ENCODE measurements around the gene CST2. TPM values are rescaled to one million over a fixed set of nuclear protein-coding genes. Genes with fewer than 3 reads are reported as not detected.
"Not testable (repeated sequence)": the region's sequence is repeated elsewhere in the genome, so short reads cannot be mapped to it uniquely, and the experiment has no call there.

CST2 gene, protein sequence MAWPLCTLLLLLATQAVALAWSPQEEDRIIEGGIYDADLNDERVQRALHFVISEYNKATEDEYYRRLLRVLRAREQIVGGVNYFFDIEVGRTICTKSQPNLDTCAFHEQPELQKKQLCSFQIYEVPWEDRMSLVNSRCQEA
- total RNA-seq, result not detected

DNA sequence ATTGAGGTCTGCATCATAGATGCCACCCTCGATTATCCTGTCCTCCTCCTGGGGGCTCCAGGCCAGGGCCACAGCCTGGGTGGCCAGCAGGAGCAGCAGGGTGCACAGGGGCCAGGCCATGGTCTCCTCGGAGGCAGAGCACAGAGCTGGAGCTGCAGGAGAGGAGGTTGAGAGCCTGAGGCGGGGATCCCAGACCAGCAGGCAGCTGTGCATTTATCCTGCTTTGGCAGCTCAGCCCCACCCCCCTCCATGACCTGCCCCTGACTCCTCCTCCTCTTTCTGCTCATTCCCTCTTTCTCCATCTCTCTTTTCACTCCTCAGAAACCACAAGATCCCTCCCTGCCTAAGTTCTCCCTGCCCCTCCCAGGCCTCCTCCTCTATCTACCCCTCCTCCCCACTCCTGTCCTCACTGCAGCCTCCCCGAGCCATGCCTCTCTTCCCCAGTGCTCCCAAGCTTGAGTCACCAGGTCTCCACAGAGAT is at the start of gene CST2:
Gene CST2 (minus strand): TSS at position 189 of the 481 bp plus-strand sequence. CDS start 69 bp downstream, at position 120.
- Mint-ChIP-seq H3K4me1 (no peaks in the 10 kb centered on the region), H3K9me3 (no peaks in the 10 kb centered on the region), H3K27ac (no peak within 1 kb of the TSS), H3K27me3 (peaks cover 11% of the 10 kb centered on the region), H3K36me3 (ENCODE audit: low read depth) (no peaks in the 10 kb centered on the region), H3K4me3 (no peak within 1 kb of the TSS)
- no peak for ATAC-seq (replicated peaks)

- Mint-ChIP-seq H3K27me3 (peaks cover 4% of the 10 kb centered on the region), H3K27ac (no peak overlapping the region), H3K4me1 (peaks cover 6% of the 10 kb centered on the region), H3K9me3 (no peaks in the 10 kb centered on the region), H3K36me3 (ENCODE audit: low read depth) (no peaks in the 10 kb centered on the region), H3K4me3 (no peak overlapping the region)
- ATAC-seq (replicated peaks), result no peak
Measured at GRCh38 chr20:23875606-23876237, 49.2 kb upstream of the CST2 start.

DNA sequence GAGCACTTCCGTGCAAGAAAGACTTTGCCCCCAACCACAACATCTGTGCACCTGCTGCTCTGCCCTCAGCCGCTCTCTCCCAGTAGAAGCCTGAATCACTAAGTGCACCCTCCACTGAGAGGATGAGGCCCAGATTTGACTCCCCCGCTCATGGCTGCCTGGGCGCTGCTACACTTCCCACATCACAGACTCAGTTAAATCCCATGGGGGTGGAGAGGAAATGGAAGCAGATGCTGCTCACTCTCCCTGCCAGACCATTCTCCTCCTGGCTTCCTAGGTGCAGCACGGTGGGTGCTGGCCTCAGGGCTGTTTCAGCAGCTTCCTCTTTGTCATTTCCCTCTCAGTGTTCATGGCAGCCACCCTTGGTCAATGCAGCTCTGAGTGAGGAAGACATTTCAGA is 48.2 kb upstream of the CST2 start:
- no peaks in the 10 kb centered on the region for H3K36me3 Mint-ChIP-seq (ENCODE audit: low read depth)
- H3K4me3 Mint-ChIP-seq, result no peak overlapping the region
- peak; percentile 34 for ATAC-seq (replicated peaks)
- H3K9me3 Mint-ChIP-seq, result no peaks in the 10 kb centered on the region
- no peak overlapping the region for H3K27ac Mint-ChIP-seq
- peaks cover 4% of the 10 kb centered on the region for H3K27me3 Mint-ChIP-seq
- peaks cover 6% of the 10 kb centered on the region for H3K4me1 Mint-ChIP-seq

DNA sequence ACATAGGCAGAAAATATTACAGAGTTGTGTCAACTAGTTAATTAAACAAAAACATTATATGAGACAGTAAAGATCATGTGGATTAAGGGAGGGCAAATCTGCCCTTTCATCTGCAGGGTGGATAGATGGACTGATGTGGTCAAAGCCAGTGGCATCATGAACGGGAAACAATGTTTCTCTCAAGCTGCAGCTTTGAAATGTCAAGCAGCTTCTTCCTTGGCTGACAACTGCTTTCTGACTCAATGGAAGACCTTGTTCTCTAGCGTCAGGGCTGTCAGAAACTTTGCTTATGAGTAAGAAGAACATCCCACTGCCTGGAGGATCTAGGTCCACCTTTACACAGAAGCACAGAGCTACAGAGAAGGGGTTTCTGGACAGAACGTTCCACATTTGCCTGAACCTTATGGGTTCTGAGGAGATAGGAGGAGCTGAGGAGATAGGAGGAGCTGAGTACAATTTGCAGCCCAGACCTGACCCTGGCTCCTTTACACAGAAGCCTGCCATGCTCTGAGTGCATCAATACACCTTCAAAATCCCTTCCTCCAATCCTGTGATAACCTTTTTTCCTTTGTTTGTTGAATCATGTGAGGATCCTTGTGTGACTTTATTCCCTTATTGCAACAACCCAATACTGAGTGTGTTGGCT is 47.0 kb upstream of the CST2 start:
- Mint-ChIP-seq H3K36me3 (ENCODE audit: low read depth) (no peaks in the 10 kb centered on the region), H3K9me3 (no peaks in the 10 kb centered on the region), H3K27ac (no peak overlapping the region), H3K4me3 (no peak overlapping the region), H3K27me3 (peaks cover 8% of the 10 kb centered on the region), H3K4me1 (peaks cover 6% of the 10 kb centered on the region)
- peak; percentile 68 for ATAC-seq (replicated peaks)

- H3K4me3 Mint-ChIP-seq, result no peak overlapping the region
- H3K27ac Mint-ChIP-seq, result no peak overlapping the region
- no peaks in the 10 kb centered on the region for H3K9me3 Mint-ChIP-seq
- peaks cover 6% of the 10 kb centered on the region for H3K4me1 Mint-ChIP-seq
- no peak for ATAC-seq (replicated peaks)
- H3K27me3 Mint-ChIP-seq, result peaks cover 14% of the 10 kb centered on the region
- no peaks in the 10 kb centered on the region for H3K36me3 Mint-ChIP-seq (ENCODE audit: low read depth)
Measured at GRCh38 chr20:23872065-23872464, 45.5 kb upstream of the CST2 start.

GRCh38 chr20:23870461-23870860 is 43.9 kb upstream of the CST2 start:
- Mint-ChIP-seq H3K36me3 (ENCODE audit: low read depth) (no peaks in the 10 kb centered on the region), H3K4me3 (no peak overlapping the region), H3K27me3 (peaks cover 26% of the 10 kb centered on the region), H3K9me3 (no peaks in the 10 kb centered on the region), H3K4me1 (peaks cover 6% of the 10 kb centered on the region), H3K27ac (no peak overlapping the region)
- ATAC-seq (replicated peaks), result no peak

DNA sequence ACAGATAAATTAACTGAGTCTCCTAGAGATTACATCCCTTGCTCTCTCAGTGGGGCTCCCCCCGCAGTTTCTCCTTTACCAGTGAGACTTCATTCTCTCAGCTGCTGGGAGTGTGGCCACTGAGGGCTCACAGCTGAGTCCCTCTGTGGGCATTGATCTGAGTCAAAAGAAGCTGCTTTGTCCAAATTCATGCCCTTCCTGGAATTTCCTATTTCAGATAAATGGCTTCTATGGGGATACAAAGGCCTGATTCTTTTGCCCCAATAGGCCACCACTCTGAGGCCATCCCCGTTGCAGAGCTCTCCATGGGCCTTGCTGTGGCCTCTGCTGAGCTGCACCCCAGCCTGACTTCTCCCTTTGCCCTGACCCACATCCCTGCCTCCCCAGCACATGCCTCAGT is 43.0 kb upstream of the CST2 start:
- peaks cover 6% of the 10 kb centered on the region for H3K4me1 Mint-ChIP-seq
- no peaks in the 10 kb centered on the region for H3K9me3 Mint-ChIP-seq
- H3K27me3 Mint-ChIP-seq, result peaks cover 26% of the 10 kb centered on the region
- no peak for ATAC-seq (replicated peaks)
- H3K4me3 Mint-ChIP-seq, result no peak overlapping the region
- H3K36me3 Mint-ChIP-seq (ENCODE audit: low read depth), result no peaks in the 10 kb centered on the region
- H3K27ac Mint-ChIP-seq, result no peak overlapping the region

DNA sequence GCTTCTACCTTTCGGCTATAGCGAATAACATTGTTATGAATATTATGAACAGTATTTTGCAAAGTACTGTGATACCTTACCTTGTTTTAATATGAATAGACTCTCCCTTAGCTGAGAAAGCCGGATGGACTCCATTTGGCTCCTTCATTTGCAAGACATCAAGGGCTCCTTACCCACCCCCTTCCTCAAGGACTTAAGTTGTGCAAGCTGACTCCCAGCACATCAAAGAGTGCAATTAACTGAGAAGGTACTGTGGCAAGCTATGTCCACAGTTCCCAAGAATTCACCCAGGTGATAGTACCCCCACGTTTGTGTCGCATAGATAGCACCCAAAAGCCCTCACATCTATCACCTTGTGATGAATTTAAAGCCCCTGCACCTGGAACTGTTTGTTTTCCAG is 41.8 kb upstream of the CST2 start:
- no peak for ATAC-seq (replicated peaks)
- Mint-ChIP-seq H3K27ac (no peak overlapping the region), H3K36me3 (ENCODE audit: low read depth) (no peaks in the 10 kb centered on the region), H3K27me3 (peaks cover 26% of the 10 kb centered on the region), H3K4me1 (peaks cover 2% of the 10 kb centered on the region), H3K9me3 (no peaks in the 10 kb centered on the region), H3K4me3 (no peak overlapping the region)

DNA sequence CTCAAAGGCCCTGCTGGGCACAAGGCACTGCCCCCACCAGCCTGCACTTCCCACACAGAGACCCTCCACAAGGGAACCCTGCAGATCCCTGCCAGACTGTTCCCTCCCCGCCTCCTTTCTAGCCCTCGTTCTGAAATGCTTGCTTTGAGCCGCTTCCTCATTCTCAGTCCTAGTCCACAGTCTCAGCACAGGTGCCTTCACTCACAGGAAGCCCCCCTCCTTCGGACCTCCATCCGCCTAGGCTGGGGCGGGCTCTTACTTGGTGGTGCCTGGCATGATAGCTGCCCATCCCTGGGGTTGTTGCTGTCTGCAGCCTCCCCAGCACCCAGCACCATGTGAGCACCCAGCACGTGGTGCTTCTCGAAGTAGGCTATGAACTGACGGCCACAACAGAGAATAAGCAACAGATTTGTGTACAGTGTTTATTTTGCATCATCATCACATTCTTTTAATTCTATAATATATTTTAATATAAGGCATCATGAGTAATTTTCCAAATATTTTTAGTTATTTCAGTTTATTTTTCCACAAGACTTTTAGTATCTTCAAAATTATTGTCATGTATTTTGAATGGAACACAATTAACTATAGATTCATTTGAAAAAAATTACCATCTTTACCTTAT is 40.7 kb upstream of the CST2 start:
- Mint-ChIP-seq H3K27ac (no peak overlapping the region), H3K9me3 (no peaks in the 10 kb centered on the region), H3K4me1 (no peaks in the 10 kb centered on the region), H3K4me3 (no peak overlapping the region), H3K27me3 (peaks cover 26% of the 10 kb centered on the region), H3K36me3 (ENCODE audit: low read depth) (no peaks in the 10 kb centered on the region)
- no peak for ATAC-seq (replicated peaks)

DNA sequence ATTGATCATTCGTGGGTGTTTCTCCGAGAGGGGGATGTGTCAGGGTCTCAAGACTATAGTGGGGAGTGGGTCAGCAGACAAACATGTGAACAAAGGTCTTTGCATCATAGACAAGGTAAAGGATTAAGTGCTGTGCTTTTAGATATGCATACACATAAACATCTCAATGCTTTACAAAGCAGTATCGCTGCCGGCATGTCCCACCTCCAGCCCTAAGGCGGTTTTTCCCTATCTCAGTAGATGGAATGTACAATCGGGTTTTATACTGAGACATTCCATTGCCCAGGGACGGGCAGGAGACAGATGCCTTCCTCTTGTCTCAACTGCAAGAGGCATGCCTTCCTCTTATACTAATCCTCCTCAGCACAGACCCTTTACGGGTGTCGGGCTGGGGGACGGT is 34.2 kb upstream of the CST2 start:
- not testable (repeated sequence) for ATAC-seq (replicated peaks); H3K4me3 Mint-ChIP-seq; H3K9me3 Mint-ChIP-seq; H3K27me3 Mint-ChIP-seq; H3K36me3 Mint-ChIP-seq (ENCODE audit: low read depth); H3K27ac Mint-ChIP-seq; H3K4me1 Mint-ChIP-seq

GRCh38 chr20:23857962-23858595 is 31.6 kb upstream of the CST2 start:
- H3K4me1 Mint-ChIP-seq, result no peaks in the 10 kb centered on the region

GRCh38 chr20:23856736-23857135 is 30.2 kb upstream of the CST2 start:
- no peak for ATAC-seq (replicated peaks)
- H3K9me3 Mint-ChIP-seq, result no peaks in the 10 kb centered on the region
- H3K4me1 Mint-ChIP-seq, result no peaks in the 10 kb centered on the region
- no peak overlapping the region for H3K4me3 Mint-ChIP-seq
- H3K27ac Mint-ChIP-seq, result no peak overlapping the region
- H3K36me3 Mint-ChIP-seq (ENCODE audit: low read depth), result no peaks in the 10 kb centered on the region
- peaks cover 3% of the 10 kb centered on the region for H3K27me3 Mint-ChIP-seq

More at GRCh38 chr20:23857962-23858595, 31.6 kb upstream of the CST2 start:
- Mint-ChIP-seq H3K4me3 (no peak overlapping the region), H3K36me3 (ENCODE audit: low read depth) (no peaks in the 10 kb centered on the region), H3K9me3 (no peaks in the 10 kb centered on the region), H3K27me3 (no peaks in the 10 kb centered on the region), H3K27ac (no peak overlapping the region)
- ATAC-seq (replicated peaks), result no peak

GRCh38 chr20:23856226-23856625 is 29.7 kb upstream of the CST2 start:
- Mint-ChIP-seq H3K27ac (no peak overlapping the region), H3K4me1 (no peaks in the 10 kb centered on the region), H3K36me3 (ENCODE audit: low read depth) (no peaks in the 10 kb centered on the region), H3K4me3 (no peak overlapping the region), H3K9me3 (no peaks in the 10 kb centered on the region), H3K27me3 (peaks cover 3% of the 10 kb centered on the region)
- no peak for ATAC-seq (replicated peaks)

DNA sequence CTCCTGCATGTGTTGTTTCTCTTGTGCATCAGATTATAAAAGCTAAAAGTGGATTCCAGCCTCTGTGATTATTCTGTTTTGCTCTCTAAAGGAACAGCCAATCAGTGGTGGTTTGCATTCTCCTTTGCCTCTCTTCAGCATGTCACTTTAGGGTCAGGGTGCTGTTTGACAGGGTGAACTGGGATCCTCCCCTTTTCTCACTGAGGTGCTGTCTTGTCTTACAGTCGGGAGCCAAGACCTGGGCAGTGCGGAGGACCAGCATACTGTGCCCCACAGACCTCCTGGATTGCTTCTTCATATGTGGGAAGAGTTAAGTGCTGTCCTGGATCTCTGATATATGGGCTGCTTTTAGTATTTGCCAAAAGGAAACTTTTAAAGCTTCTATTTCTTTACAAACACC is 15.2 kb upstream of the CST2 start:
- no peak overlapping the region for H3K27ac Mint-ChIP-seq
- peaks cover 17% of the 10 kb centered on the region for H3K27me3 Mint-ChIP-seq
- no peak for ATAC-seq (replicated peaks)
- H3K4me1 Mint-ChIP-seq, result no peaks in the 10 kb centered on the region
- no peaks in the 10 kb centered on the region for H3K36me3 Mint-ChIP-seq (ENCODE audit: low read depth)
- H3K9me3 Mint-ChIP-seq, result no peaks in the 10 kb centered on the region
- no peak overlapping the region for H3K4me3 Mint-ChIP-seq
